ENCODE results near the gene RELB.

The RELB gene

GRCh38 chr19:44988896-44989556 is 12.2 kb upstream of the RELB start:
- Histone ChIP-seq H3K36me3 (ENCODE audit: insufficient read depth, low read length) (peaks cover 86% of the 10 kb centered on the region), H2AFZ (ENCODE audit: low read depth, low read length) (no peak overlapping the region), H4K20me1 (ENCODE audit: insufficient read depth, low read length) (peaks cover 5% of the 10 kb centered on the region; the same call in 1 of the 2 replicates), H3K4me2 (ENCODE audit: insufficient read depth, low read length) (no peak overlapping the region), H3K27me3 (ENCODE audit: insufficient read depth, low read length, poor library complexity) (no peaks in the 10 kb centered on the region), H3K27ac (ENCODE audit: low read length) (no peak overlapping the region), H3K79me2 (ENCODE audit: insufficient read depth, low read length) (no peaks in the 10 kb centered on the region), H3K9me3 (ENCODE audit: insufficient read depth, low read length, severe bottlenecking) (no peaks in the 10 kb centered on the region), H3K4me1 (ENCODE audit: insufficient read depth, low read length) (no peaks in the 10 kb centered on the region), H3K4me3 (ENCODE audit: low read depth in 1 of 2, low read length in 2 of 2) (no peak overlapping the region), H3K9ac (ENCODE audit: low read depth, low read length) (no peak overlapping the region)
- peak; percentile 79 for ATAC-seq (ENCODE audit: insufficient read depth, low read depth)
- TF ChIP-seq CTCF (IDR thresholded peaks at IDR 0.05; ENCODE audit: borderline replicate concordance, extremely low read depth, low read length, poor library complexity, severe bottlenecking), result peak; percentile 76
- no peak for TF ChIP-seq EZH2 (IDR thresholded peaks at IDR 0.05; ENCODE audit: borderline replicate concordance, low read depth, low read length, severe bottlenecking)
- DNase-seq, result peak; percentile 62

GRCh38 chr19:44990459-44990858 is 10.8 kb upstream of the RELB start:
- Histone ChIP-seq H3K9me3 (ENCODE audit: insufficient read depth, low read length, severe bottlenecking) (no peaks in the 10 kb centered on the region), H3K36me3 (ENCODE audit: insufficient read depth, low read length) (peaks cover 74% of the 10 kb centered on the region), H4K20me1 (ENCODE audit: insufficient read depth, low read length) (peaks cover 7% of the 10 kb centered on the region; the same call in 1 of the 2 replicates), H3K4me1 (ENCODE audit: insufficient read depth, low read length) (no peaks in the 10 kb centered on the region), H3K79me2 (ENCODE audit: insufficient read depth, low read length) (no peaks in the 10 kb centered on the region), H3K4me3 (ENCODE audit: low read depth in 1 of 2, low read length in 2 of 2) (no peak overlapping the region), H3K27me3 (ENCODE audit: insufficient read depth, low read length, poor library complexity) (no peaks in the 10 kb centered on the region), H3K9ac (ENCODE audit: low read depth, low read length) (no peak overlapping the region), H3K4me2 (ENCODE audit: insufficient read depth, low read length) (no peak overlapping the region), H2AFZ (ENCODE audit: low read depth, low read length) (no peak overlapping the region), H3K27ac (ENCODE audit: low read length) (no peak overlapping the region)
- no peak for DNase-seq
- ATAC-seq (ENCODE audit: insufficient read depth, low read depth), result no peak
- TF ChIP-seq CTCF (IDR thresholded peaks at IDR 0.05; ENCODE audit: borderline replicate concordance, extremely low read depth, low read length, poor library complexity, severe bottlenecking) (no peak), EZH2 (IDR thresholded peaks at IDR 0.05; ENCODE audit: borderline replicate concordance, low read depth, low read length, severe bottlenecking) (no peak)

- peaks cover 69% of the 10 kb centered on the region for H3K36me3 ChIP-seq (ENCODE audit: insufficient read depth, low read length)
- no peak for TF ChIP-seq CTCF (IDR thresholded peaks at IDR 0.05; ENCODE audit: borderline replicate concordance, extremely low read depth, low read length, poor library complexity, severe bottlenecking)
- TF ChIP-seq EZH2 (IDR thresholded peaks at IDR 0.05; ENCODE audit: borderline replicate concordance, low read depth, low read length, severe bottlenecking), result no peak
Observed at GRCh38 chr19:44990966-44991365, 10.3 kb upstream of the RELB start.

More at GRCh38 chr19:44990966-44991365, 10.3 kb upstream of the RELB start:
- Histone ChIP-seq H2AFZ (ENCODE audit: low read depth, low read length) (no peak overlapping the region), H3K27ac (ENCODE audit: low read length) (no peak overlapping the region), H3K79me2 (ENCODE audit: insufficient read depth, low read length) (no peaks in the 10 kb centered on the region), H3K4me3 (ENCODE audit: low read depth in 1 of 2, low read length in 2 of 2) (no peak overlapping the region), H3K4me2 (ENCODE audit: insufficient read depth, low read length) (no peak overlapping the region), H3K9ac (ENCODE audit: low read depth, low read length) (no peak overlapping the region), H4K20me1 (ENCODE audit: insufficient read depth, low read length) (peaks cover 7% of the 10 kb centered on the region; the same call in 1 of the 2 replicates), H3K9me3 (ENCODE audit: insufficient read depth, low read length, severe bottlenecking) (no peaks in the 10 kb centered on the region), H3K4me1 (ENCODE audit: insufficient read depth, low read length) (no peaks in the 10 kb centered on the region), H3K27me3 (ENCODE audit: insufficient read depth, low read length, poor library complexity) (no peaks in the 10 kb centered on the region)
- no peak for DNase-seq
- no peak for ATAC-seq (ENCODE audit: insufficient read depth, low read depth)
